ENCODE measurements around the gene EIF3D.

- TF ChIP-seq CTCF (IDR thresholded peaks at IDR 0.05; ENCODE audit: low read depth, low read length) (no peak), EZH2phosphoT487 (IDR thresholded peaks at IDR 0.05; ENCODE audit: low read depth) (no peak)
Measured at GRCh38 chr22:36514766-36515165, 14.2 kb downstream of the EIF3D start.

Measured in OCI-LY3 (cell line).